ENCODE measurements around the gene S100A16.

S100A16 gene

GRCh38 chr1:153615406-153615805 is 2.5 kb upstream of the S100A16 start:
- FAIRE-seq, result no peak
- TF ChIP-seq CTCF (IDR thresholded peaks at IDR 0.05; ENCODE audit: insufficient read depth, missing control alignments), result no peak
- no peak for DNase-seq (ENCODE audit: insufficient read length, low spot score)

- DNase-seq (ENCODE audit: insufficient read length, low spot score) (no peak), FAIRE-seq (no peak)
- TF ChIP-seq CTCF (IDR thresholded peaks at IDR 0.05; ENCODE audit: insufficient read depth, missing control alignments), result no peak
Measured at GRCh38 chr1:153614906-153615305, 2.0 kb upstream of the S100A16 start.

- FAIRE-seq (no peak), DNase-seq (ENCODE audit: insufficient read length, low spot score) (no peak)
- TF ChIP-seq CTCF (IDR thresholded peaks at IDR 0.05; ENCODE audit: insufficient read depth, missing control alignments), result no peak
Measured at GRCh38 chr1:153614189-153614900, 1.4 kb upstream of the S100A16 start.

GRCh38 chr1:153613406-153613805 is 469 bp upstream of the S100A16 start:
- no peak for FAIRE-seq
- TF ChIP-seq CTCF (IDR thresholded peaks at IDR 0.05; ENCODE audit: insufficient read depth, missing control alignments), result no peak
- no peak for DNase-seq (ENCODE audit: insufficient read length, low spot score)

- no peak for DNase-seq (ENCODE audit: insufficient read length, low spot score)
- FAIRE-seq, result no peak
- no peak for TF ChIP-seq CTCF (IDR thresholded peaks at IDR 0.05; ENCODE audit: insufficient read depth, missing control alignments)
Measured at GRCh38 chr1:153612111-153612754, 704 bp downstream of the S100A16 start.

- no peak for TF ChIP-seq CTCF (IDR thresholded peaks at IDR 0.05; ENCODE audit: insufficient read depth, missing control alignments)
- FAIRE-seq (no peak), DNase-seq (ENCODE audit: insufficient read length, low spot score) (no peak)
Measured at GRCh38 chr1:153611356-153611755, 1.6 kb downstream of the S100A16 start.

- TF ChIP-seq CTCF (IDR thresholded peaks at IDR 0.05; ENCODE audit: insufficient read depth, missing control alignments), result no peak
- no peak for FAIRE-seq
- DNase-seq (ENCODE audit: insufficient read length, low spot score), result no peak
Measured at GRCh38 chr1:153610811-153611301, 2.1 kb downstream of the S100A16 start.

Measured in D721Med (cell line).